Activated gamma-delta T cell treated with anti-CD3 and anti-CD28 coated beads, Interleukin-2, amount 50 U/mL, for 16 hours (primary cell): ENCODE data around the gene ADAM11.
"Not testable (repeated sequence)": the region's sequence is repeated elsewhere in the genome, so short reads cannot be mapped to it uniquely, and the experiment has no call there.

Experiments used
- DNase-seq: peaks from one replicate; pipeline ENCODE4 v3.0.0-alpha.2; 2020; ENCODE audit warnings: low read depth

Gene ADAM11

DNA sequence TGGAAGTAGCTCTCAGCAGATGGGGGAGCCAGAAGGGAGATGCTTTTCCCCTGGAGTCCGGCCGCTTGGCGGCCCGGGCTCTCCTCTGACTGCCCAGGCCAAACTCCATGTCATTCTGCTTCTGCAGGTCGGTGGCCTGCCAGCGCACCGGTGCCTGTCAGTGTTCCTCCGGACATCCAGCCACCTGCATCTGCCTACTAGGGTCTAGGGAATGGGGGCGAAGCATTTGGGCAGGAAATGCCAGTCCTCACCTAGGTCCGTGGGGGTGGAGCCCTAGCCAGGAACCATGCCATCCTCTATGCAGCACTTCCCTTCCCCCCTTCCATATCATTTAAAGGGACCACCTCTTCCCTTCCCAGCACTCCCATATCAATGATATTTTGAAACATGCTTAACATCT is 37.1 kb downstream of the ADAM11 start:
- no peak for DNase-seq

DNA sequence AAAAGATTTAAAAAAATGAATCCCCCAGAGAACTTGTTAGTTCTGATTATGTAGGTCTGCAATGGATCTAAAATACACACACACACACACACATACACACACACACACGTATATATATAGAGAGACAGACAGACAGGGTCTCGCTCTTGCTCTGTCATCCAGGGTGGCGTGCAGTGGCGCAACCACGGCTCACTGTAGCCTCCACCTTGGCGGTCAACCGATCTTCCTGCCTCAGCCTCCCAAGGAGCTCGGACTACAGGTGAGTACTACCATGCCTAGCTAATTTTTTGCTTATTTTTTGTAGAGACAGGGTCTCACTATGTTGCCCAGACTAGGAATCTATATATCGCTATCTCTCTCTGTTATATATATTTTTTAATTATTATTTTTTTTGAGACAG is 37.9 kb downstream of the ADAM11 start:
- DNase-seq: no peak

- DNase-seq: no peak
Measured at GRCh38 chr17:44797802-44798201, 39.0 kb downstream of the ADAM11 start.

GRCh38 chr17:44798356-44798755 is 39.6 kb downstream of the ADAM11 start:
- DNase-seq: no peak

GRCh38 chr17:44801880-44802279 is 43.1 kb downstream of the ADAM11 start:
- DNase-seq: no peak

DNA sequence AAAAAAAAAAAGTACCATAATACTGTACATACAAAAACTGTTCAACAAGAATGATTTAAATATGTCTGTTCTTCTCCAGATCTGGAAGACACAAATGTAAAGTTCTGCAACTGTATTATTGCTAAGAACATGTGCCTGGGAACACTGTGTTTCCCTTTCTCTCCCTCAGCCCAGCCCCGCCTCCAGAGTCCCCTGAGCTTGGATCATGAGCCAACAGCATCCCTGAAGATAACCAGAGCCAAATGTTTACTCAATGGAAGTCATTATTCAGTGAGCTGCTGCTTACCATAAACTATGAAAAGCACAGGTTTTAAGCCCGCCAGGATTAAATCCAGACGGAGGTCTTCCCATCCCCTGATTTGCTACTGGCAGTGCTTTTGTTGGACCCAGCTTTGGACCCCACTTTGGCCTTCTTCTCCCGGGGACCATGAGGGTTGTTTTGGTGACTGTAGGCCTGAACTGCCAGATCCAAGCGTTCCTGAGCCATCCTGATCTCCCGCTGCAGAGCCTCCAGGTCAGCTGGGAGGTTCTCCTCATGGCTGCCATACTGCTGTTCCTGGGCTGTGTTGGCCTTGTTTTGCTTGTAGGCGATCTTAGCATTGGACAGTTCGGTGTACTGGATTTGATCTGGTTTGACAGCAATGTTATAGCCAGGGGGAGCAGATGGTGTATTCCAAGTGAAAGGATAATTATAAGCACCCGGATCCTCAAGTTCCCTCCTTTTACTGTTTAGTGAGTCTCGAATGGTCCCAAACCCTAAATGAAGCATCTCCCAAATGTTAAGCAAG is 45.7 kb downstream of the ADAM11 start:
- DNase-seq: no peak

- DNase-seq: no peak
Measured at GRCh38 chr17:44807093-44807816, 48.5 kb downstream of the ADAM11 start.

DNA sequence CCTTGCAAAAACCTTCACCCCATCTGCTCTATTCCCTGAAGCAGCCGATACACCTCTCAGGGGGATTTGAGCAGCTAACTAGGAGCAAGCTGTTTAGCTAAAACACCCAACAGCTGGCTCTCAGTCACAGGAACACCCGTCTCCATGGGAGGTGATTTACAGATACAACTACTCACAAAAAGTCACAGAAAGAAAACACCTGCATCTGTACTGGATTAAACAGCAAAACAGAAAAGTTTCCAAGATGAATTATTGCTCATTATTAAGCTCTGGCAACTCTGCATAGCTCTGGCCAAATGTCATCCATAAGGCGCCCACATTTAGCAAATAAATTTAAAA is 49.0 kb downstream of the ADAM11 start:
- no peak for DNase-seq

GRCh38 chr17:44808156-44808555 is 49.4 kb downstream of the ADAM11 start:
- no peak for DNase-seq

- DNase-seq: not testable (repeated sequence)
Measured at GRCh38 chr17:44808656-44809388, 50.0 kb downstream of the ADAM11 start.

DNA sequence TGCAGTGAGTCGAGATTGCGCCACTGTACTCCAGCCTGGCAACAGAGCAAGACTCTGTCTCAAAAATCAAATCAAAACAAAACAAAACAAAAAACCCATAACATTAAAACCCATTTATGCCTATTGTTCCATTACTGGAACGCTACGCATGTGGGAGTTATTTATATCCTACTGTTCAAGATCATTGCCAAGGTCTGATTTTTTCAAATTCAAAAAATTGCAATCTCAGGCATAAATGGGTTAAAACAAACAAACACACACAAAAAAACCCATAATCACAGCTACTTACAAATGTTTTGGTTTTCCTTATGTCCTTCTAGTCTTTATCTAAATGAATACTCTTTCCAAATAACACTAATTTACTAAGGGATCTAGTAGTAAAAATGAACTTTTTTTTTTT is 53.5 kb downstream of the ADAM11 start:
- no peak for DNase-seq

GRCh38 chr17:44818508-44818907 is 59.7 kb downstream of the ADAM11 start:
- DNase-seq: not testable (repeated sequence)

- DNase-seq: no peak
Measured at GRCh38 chr17:44820631-44821212, 61.9 kb downstream of the ADAM11 start.

DNA sequence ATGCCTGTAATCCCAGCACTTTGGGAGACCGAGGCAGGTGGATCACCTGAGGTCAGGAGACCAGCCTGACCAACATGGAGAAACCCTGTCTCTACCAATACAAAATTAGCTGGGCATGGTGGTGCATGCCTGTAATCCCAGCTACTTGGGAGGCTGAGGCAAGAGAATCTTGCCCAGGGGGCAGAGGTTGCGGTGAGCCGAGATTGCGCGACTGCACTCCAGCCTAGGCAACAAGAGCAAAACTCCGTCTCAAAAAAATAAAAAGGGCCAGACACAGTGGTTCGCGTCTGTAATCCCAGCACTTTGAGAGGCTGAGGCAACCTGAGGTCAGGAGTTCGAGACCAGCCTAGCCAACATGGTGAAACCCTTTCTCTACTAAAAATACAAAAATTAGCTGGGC is 66.4 kb downstream of the ADAM11 start:
- not testable (repeated sequence) for DNase-seq

DNA sequence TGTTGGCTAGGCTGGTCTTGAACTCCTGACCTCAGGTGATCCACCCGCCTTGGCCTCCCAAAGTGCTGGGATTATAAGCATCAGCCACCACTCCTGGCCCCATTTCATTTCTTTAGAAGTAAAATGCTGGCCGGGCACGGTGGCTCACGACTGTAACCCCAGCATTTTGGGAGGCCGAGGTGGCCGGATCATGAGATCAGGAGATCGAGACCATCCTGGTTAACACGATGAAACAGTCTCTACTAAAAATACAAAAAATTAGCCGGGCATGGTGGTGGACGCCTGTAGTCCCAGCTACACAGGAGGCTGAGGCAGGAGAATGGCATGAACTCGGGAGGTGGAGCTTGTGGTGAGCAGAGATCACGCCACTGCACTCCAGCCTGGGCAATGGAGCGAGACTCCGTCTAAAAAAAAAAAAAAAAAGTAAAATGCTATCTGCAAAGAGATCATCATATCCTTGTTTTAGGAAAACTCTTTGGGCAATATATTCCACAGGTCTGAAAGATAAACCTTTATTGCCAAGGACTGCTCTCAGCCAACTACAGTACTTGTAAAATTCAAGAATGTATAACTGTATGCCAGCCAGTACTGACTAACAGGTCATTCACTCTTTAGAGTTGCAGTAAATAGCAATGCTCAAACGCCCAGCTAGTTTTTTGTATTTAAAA is 67.5 kb downstream of the ADAM11 start:
- no peak for DNase-seq

GRCh38 chr17:44827863-44828262 is 69.1 kb downstream of the ADAM11 start:
- DNase-seq: no peak

- no peak for DNase-seq
Measured at GRCh38 chr17:44828919-44829522, 70.2 kb downstream of the ADAM11 start.

GRCh38 chr17:44829523-44830358 is 71.0 kb downstream of the ADAM11 start, which contains the start of gene GJC1:
Gene GJC1, minus strand, starts transcription at chr17:44830287. Its CDS starts 24,470 bp downstream, at chr17:44805817.
- no peak for DNase-seq

GRCh38 chr17:44830359-44831288 is 71.8 kb downstream of the ADAM11 start:
- no peak for DNase-seq
